ENCODE measurements around the gene DCC. TPM values are rescaled to one million over a fixed set of nuclear protein-coding genes. Genes with fewer than 3 reads are reported as not detected.

DCC gene
- total and polyA plus RNA-seq, 2 of the 8 experiments (the other 6 are each of a cell fraction or from before 2014, with no cell fraction given) = 0.14 to 1.4 TPM

DNA sequence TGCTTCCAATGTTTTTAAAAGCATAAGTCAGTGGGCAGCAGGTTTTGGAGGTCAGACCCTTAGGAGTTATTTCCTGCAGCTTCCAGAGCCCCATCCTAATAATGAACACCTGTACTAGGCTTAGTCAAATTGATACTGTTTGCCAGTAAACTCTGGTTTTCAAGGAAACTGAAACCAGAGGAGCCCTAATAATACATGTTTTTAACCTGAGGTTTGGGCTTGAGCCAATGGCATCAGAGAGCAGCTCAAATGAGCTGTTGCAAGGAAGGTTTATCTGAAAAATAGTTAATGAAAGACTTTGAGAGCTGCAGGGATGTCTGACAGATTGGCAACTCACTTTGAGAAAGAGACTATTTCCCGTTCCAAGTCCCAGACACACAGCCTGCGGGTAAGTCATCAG is 54.6 kb downstream of the DCC start:
- TF ChIP-seq ASH2L (IDR thresholded peaks at IDR 0.05; ENCODE audit: low read length) = no peak
- TF ChIP-seq, protein P1, sequence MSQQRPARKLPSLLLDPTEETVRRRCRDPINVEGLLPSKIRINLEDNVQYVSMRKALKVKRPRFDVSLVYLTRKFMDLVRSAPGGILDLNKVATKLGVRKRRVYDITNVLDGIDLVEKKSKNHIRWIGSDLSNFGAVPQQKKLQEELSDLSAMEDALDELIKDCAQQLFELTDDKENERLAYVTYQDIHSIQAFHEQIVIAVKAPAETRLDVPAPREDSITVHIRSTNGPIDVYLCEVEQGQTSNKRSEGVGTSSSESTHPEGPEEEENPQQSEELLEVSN (IDR thresholded peaks at IDR 0.05) = no peak
- no peak for TF ChIP-seq TAF7 (optimal IDR thresholded peaks at IDR 0.05; ENCODE audit: borderline replicate concordance, low read depth, low read length)
- no peak for TF ChIP-seq POLR2AphosphoS5 (IDR thresholded peaks at IDR 0.05; ENCODE audit: low read depth, low read length)
- TF ChIP-seq CTBP2 (IDR thresholded peaks at IDR 0.05; ENCODE audit: borderline replicate concordance, insufficient read depth, insufficient read length, low read length) = no peak
- no peak for TF ChIP-seq BCL11A (IDR thresholded peaks at IDR 0.05; ENCODE audit: low read depth in 2 of 2, low read length in 2 of 2)
- no peak for TF ChIP-seq KDM4A (IDR thresholded peaks at IDR 0.05; ENCODE audit: low read depth, low read length, severe bottlenecking)
- TF ChIP-seq CBX8 (IDR thresholded peaks at IDR 0.05; ENCODE audit: borderline replicate concordance, low read depth, low read length) = no peak
- no peak for TF ChIP-seq TAF1 (IDR thresholded peaks at IDR 0.05; ENCODE audit: low read depth, low read length)
- TF ChIP-seq MAFK (IDR thresholded peaks at IDR 0.05; ENCODE audit: low read depth, low read length) = no peak
- no peak for TF ChIP-seq CEBPB (IDR thresholded peaks at IDR 0.05; ENCODE audit: low read depth, low read length)
- no peak for TF ChIP-seq BRCA1 (IDR thresholded peaks at IDR 0.05; ENCODE audit: low read depth, low read length)
- no peak for TF ChIP-seq TEAD4 (IDR thresholded peaks at IDR 0.05; ENCODE audit: low read depth, low read length)
- TF ChIP-seq RFX5 (IDR thresholded peaks at IDR 0.05; ENCODE audit: borderline replicate concordance, low read depth, low read length) = no peak
- no peaks in the 10 kb centered on the region for H3K9me3 ChIP-seq (ENCODE audit: insufficient read depth in 2 of 2, low read depth in 1 of 2, low read length in 1 of 2)
- H3K79me1 ChIP-seq (ENCODE audit: low read depth, low read length) = no peaks in the 10 kb centered on the region
- H2BK120ac ChIP-seq (replicated peaks; ENCODE audit: low read depth, low read length) = no peak overlapping the region
- H2BK20ac ChIP-seq (ENCODE audit: low read length) = no peak overlapping the region
- H3K18ac ChIP-seq (ENCODE audit: extremely low read depth, low read length) = no peak overlapping the region
- no peak overlapping the region for H3K23ac ChIP-seq (ENCODE audit: insufficient read length)
- no peak overlapping the region for H3K4me3 ChIP-seq (ENCODE audit: extremely low read depth in 1 of 4, insufficient read depth in 2 of 4, low read depth in 3 of 4, low read length in 4 of 4)
- H3K27me3 ChIP-seq (replicated peaks in 1 of 4; ENCODE audit: control insufficient read depth in 3 of 4, extremely low read depth in 1 of 4, insufficient read depth in 3 of 4, low read length in 3 of 4) = no peaks in the 10 kb centered on the region
- H2BK5ac ChIP-seq (ENCODE audit: low read depth, low read length) = no peak overlapping the region
- H3K4ac ChIP-seq (replicated peaks; ENCODE audit: insufficient read length, low read depth, low read length) = no peak overlapping the region
- no peaks in the 10 kb centered on the region for H3K23me2 ChIP-seq (ENCODE audit: low read depth, low read length)
- no peak overlapping the region for H2BK12ac ChIP-seq (ENCODE audit: low read depth, low read length)
- H3K14ac ChIP-seq (ENCODE audit: insufficient read length) = no peak overlapping the region
- H3K4me1 ChIP-seq (replicated peaks in 1 of 4; ENCODE audit: control insufficient read depth in 3 of 4, insufficient read depth in 4 of 4, low read length in 3 of 4) = no peaks in the 10 kb centered on the region
- no peak overlapping the region for H4K91ac ChIP-seq (replicated peaks; ENCODE audit: insufficient read length, low read length)
- no peak overlapping the region for H3K56ac ChIP-seq (replicated peaks; ENCODE audit: insufficient read length, low read depth, low read length)
- no peak overlapping the region for H4K5ac ChIP-seq (ENCODE audit: insufficient read length, low read depth, low read length)
- ChIA-PET POLR2A (ENCODE audit: partially characterized antibody) (no interaction called here), CTCF (ENCODE audit: partially characterized antibody) (interaction anchor here (0.7 kb wide), 1 partner anchor 774 kb away, joined by 3 read pairs; no protein-coding TSS in a partner anchor)
- H3K9ac ChIP-seq (replicated peaks in 1 of 4; ENCODE audit: extremely low read depth in 1 of 4, low read depth in 3 of 4, low read length in 3 of 4) = no peak overlapping the region
- FAIRE-seq (no peak), DNase-seq (ENCODE audit: low read depth in 1 of 2, low spot score in 2 of 2) (no peak)
- WGBS, 2 experiments (ENCODE audit: extremely low coverage in 1 of 2, insufficient coverage in 1 of 2, insufficient read length in 1 of 2, insufficient replicate concordance in 2 of 2, low coverage in 1 of 2, low lambda C conversion rate in 2 of 2, missing lambda C conversion rate in 1 of 2) = 83% methylated on average over 2 of the region's 2 CpGs; no CpG with 5 or more reads in 1 of the 2 experiments
- H3K27ac ChIP-seq (ENCODE audit: low read depth, low read length) = no peak overlapping the region
- no peak overlapping the region for H2AK5ac ChIP-seq (ENCODE audit: low read depth, low read length)
- no peak overlapping the region for H2AFZ ChIP-seq (ENCODE audit: low read length)
- no peaks in the 10 kb centered on the region for H3K36me3 ChIP-seq (ENCODE audit: control insufficient read depth in 2 of 4, insufficient read depth in 4 of 4, low read length in 3 of 4)
- H3K79me2 ChIP-seq (ENCODE audit: control insufficient read depth in 1 of 2, insufficient read depth in 2 of 2, low read length in 2 of 2) = no peaks in the 10 kb centered on the region
- no peak overlapping the region for H4K8ac ChIP-seq (ENCODE audit: extremely low read depth, insufficient read depth, low read length)
- no peak overlapping the region for H3K4me2 ChIP-seq (ENCODE audit: insufficient read depth in 1 of 2, low read depth in 2 of 2, low read length in 2 of 2)
- no peaks in the 10 kb centered on the region for H4K20me1 ChIP-seq (replicated peaks in 1 of 2; ENCODE audit: control insufficient read depth in 1 of 2, insufficient read depth in 2 of 2, low read length in 2 of 2)
- no peak overlapping the region for H2BK15ac ChIP-seq (ENCODE audit: low read length)

Data from H1 (cell line).